ENCODE results near the gene PNPLA7.

- no peak for TF ChIP-seq CTCF (IDR thresholded peaks at IDR 0.05)
- TF ChIP-seq POLR2A (IDR thresholded peaks at IDR 0.05) = no peak
- no peak for TF ChIP-seq EP300 (IDR thresholded peaks at IDR 0.05)
Observed at GRCh38 chr9:137456864-137457405, 93.3 kb downstream of the PNPLA7 start.

Data from suprapubic skin (tissue), 3 donors.